Dendritic cell treated with granulocyte-macrophage colony-stimulating factor and Interleukin-4, amounts not matched to agents 40 ng/mL and 50 ng/mL, for 4 days (primary cell): Measurements from ENCODE around the gene SLC19A1.

Experiments used
- H3K27ac Mint-ChIP-seq: one replicate; pipeline ENCODE4 v1.8.0; 2022; ENCODE audit warnings: mild to moderate bottlenecking, mixed read lengths
- H3K27me3 Mint-ChIP-seq: one replicate; pipeline ENCODE4 v1.8.0; 2022; ENCODE audit warnings: mild to moderate bottlenecking, mixed read lengths
- H3K36me3 Mint-ChIP-seq: one replicate; pipeline ENCODE4 v1.8.0; 2022; ENCODE audit warnings: low read depth, mixed read lengths
- H3K4me1 Mint-ChIP-seq: one replicate; pipeline ENCODE4 v1.8.0; 2022; ENCODE audit warnings: low read depth, mixed read lengths
- H3K4me3 Mint-ChIP-seq: one replicate; pipeline ENCODE4 v1.8.0; 2022; ENCODE audit warnings: mild to moderate bottlenecking, moderate library complexity, mixed read lengths
- H3K9me3 Mint-ChIP-seq: one replicate; pipeline ENCODE4 v1.8.0; 2022; ENCODE audit warnings: mixed read lengths
- intact Hi-C: fragments of 100-400 bp; cut with micrococcal nuclease; formaldehyde crosslinking; loops from one replicate; pipeline ENCODE4 v1.15.0; 2022

The SLC19A1 gene

DNA sequence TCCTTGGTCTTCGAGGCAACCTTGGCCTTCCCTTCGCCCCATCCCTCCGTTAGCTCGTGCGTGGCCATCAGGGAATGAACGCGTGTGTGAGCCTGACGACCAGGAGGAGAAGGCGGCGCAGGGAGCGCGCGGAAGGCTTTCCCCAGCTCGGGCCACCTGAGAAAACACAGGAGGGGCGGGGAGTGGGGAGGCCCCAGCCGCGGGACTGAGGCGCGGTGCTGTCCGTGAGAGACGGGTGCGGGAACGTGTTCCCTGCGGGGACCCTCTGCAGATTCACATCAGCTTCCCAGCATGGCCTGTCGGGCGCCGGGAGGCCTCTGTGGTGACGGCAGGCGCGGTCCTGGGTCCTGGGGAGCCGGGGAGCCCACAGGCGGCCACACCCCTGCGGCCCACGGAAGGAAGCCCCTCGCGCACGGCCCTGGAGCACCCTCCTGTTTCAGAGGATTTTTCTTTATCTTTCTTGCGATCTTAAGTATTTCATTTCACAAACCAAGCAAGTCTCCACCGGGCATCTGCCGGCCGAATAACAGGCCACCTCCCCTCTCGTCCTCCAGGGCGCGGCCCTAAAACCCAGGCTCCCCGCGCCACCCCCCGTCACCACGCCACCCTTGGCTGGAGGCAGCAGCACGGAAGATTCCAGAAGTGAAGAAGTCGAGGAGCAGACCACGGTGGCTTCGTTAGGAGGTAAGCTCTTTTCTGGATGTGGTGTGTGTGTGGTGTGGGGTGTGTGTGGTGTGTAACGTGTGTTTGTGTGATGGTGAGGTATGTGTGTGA lies 66.3 kb downstream of the SLC19A1 start:
- Mint-ChIP-seq H3K27ac (peak overlapping the region; percentile 88), H3K36me3 (no peaks in the 10 kb centered on the region), H3K27me3 (peaks cover 5% of the 10 kb centered on the region), H3K9me3 (no peaks in the 10 kb centered on the region), H3K4me3 (no peak overlapping the region), H3K4me1 (peaks cover 45% of the 10 kb centered on the region)
- intact Hi-C loops = loop anchor here (5.0 kb wide), 1 partner anchor 116 kb away; no protein-coding TSS in a partner anchor

DNA sequence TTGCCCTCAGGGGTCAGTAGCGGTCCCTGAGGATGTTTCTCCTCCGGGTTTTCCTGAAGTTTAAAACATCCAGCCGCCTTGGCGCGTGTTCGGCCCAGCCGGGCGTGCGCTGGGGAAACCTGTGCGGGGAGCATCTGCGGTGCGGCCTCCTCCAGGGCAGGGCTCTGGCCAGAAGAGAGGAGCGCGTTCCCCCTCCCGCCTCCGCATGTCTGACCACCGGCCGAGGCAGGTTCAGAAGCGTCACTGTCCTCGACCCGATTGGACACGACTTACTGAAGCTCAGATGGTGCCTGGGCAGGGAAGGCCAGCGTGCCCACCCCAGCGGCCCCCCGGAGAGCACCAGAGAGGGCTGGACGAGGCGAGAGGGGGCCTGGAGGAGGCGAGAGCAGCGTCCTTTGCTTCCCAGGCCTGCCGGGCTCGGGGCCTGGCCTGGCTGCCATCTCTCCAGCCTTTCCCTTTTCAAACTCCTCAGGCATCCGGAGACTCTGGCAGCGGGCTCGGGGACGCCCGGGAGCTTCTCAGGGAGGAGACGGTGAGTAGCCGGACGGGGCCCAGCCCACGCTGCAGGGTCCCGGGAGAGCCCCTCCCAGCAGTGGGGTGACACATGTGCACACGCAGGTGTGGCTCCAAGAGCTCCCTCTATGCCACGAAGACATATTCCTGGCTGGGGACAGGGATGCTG lies 67.1 kb downstream of the SLC19A1 start:
- Mint-ChIP-seq H3K36me3 (no peaks in the 10 kb centered on the region), H3K4me3 (no peak overlapping the region), H3K27me3 (peaks cover 5% of the 10 kb centered on the region), H3K9me3 (no peaks in the 10 kb centered on the region), H3K4me1 (peaks cover 36% of the 10 kb centered on the region), H3K27ac (no peak overlapping the region)
- intact Hi-C loops = loop anchor here (5.0 kb wide), 1 partner anchor 117 kb away; no protein-coding TSS in a partner anchor

DNA sequence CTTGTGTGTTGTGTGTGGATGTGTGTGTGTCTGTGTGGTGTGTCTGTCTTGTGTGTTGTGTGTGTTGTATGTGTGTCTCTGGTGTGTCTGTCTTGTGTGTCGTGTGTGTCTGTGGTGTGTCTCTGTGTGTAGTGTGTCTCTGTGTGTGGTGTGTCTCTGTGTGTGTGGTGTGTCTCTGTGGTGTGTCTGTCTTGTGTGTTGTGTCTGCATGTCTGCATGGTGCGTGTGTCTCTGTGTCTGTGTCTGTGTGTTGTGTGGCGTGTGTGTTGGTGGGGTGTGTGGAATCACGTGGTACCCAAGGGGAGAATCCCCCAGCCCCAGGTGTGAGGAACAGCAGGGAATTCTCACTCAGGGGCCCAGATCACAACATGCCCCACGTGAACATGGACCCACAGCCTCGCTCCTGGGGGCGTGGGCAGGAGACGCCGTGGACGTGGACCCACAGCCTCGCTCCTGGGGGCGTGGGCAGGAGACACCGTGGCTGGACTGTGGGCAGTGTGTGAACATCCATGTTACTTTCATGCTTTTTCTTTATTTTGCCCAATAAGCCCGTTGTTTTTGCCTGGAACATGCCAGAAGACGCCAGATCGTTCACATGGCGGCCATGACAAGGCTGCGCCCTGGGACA lies 67.8 kb downstream of the SLC19A1 start:
- no peaks in the 10 kb centered on the region for H3K9me3 Mint-ChIP-seq
- no peak overlapping the region for H3K4me3 Mint-ChIP-seq
- intact Hi-C loops = no loop called here
- no peaks in the 10 kb centered on the region for H3K36me3 Mint-ChIP-seq
- H3K27me3 Mint-ChIP-seq = peaks cover 5% of the 10 kb centered on the region
- H3K27ac Mint-ChIP-seq = peak overlapping the region; percentile 1
- peaks cover 31% of the 10 kb centered on the region for H3K4me1 Mint-ChIP-seq

DNA sequence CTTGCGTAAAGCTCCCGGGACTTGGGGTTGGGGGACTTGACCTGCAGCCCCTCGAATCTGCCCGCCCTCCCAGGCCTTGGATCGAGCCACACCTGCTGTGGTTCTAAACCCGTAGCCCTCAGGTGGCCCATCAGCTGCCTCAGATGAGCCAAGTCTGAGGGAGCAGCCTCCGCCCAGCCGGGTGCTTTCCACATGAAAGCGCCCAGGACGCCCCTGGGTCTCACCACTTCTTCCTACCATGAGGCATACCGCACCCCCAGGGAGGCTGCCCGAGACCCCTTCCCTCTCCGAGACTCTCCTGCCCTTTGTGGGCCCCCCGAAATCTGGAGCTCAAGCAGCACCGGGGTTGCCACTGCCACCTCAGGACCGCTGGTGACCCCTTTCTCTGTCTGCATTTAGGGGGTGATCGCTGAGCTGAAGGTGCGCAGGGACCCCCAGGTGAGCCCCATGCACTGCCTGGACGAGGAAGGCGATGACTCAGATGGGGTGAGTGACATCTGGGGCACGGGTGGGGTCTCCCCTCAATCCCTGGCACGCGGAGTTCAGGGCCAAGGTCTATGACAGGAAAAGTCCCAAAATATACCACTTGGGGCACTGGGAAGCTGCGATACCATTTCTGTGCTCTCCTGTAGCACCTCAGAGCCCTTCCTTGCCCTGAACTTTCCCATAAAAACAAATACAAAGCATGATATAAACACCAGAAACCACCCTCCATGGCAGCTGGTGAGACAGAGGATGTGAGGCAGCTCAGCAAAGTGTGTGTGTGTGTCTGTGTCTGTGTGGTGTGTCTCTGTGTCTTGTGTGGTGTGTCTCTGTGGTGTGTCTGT lies 68.5 kb downstream of the SLC19A1 start:
- intact Hi-C loops = no loop called here
- Mint-ChIP-seq H3K36me3 (no peaks in the 10 kb centered on the region), H3K9me3 (no peaks in the 10 kb centered on the region), H3K4me1 (peaks cover 24% of the 10 kb centered on the region), H3K27me3 (peaks cover 5% of the 10 kb centered on the region), H3K27ac (peak overlapping the region; percentile 1), H3K4me3 (no peak overlapping the region)

DNA sequence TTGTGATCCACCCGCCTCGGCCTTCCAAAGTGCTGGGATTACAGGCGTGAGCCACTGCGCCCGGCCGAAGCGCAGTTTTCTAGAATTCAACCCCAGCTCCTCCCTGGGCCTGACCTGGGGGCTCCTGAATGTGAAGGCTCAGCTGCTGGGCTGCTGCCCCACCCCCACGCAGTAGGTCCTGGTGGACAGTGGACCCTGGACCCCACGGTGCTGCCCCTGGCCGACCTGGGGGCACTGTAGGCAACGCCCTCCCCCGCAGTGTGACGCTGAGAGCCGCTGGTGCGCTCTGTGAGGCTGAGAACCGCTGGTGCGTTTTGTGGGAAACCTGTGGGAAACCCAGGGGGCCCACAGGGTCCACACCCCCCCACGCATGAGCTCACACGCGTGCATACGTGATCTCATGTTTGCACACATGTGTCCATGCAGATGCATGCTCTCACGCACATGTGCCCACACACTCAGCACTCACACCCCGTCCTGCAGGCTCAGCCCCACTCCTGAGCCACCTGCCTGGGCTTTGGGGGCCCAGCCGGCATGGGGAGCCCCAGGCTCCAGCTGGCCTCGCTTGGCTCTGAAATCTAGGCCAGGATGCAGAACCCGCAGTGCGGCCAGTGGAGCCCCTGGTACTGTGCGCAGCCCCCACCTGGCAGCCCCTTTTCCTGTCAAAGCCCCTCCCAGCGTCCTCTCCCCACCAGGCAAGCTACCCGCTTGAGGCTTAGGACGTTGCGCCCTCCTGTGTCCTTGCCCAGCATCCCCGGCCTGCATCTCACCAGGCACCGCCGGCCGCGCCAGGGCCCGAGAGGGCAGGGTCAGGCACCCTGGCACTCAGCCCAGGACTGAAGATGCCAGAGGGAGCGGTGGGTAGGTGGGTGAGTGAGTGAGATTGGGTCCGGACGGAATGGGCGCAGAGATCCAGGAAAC lies 69.5 kb downstream of the SLC19A1 start:
- Mint-ChIP-seq H3K27me3 (peaks cover 9% of the 10 kb centered on the region), H3K9me3 (no peaks in the 10 kb centered on the region), H3K4me3 (no peak overlapping the region), H3K4me1 (peaks cover 14% of the 10 kb centered on the region), H3K27ac (no peak overlapping the region), H3K36me3 (no peaks in the 10 kb centered on the region)
- intact Hi-C loops = no loop called here

DNA sequence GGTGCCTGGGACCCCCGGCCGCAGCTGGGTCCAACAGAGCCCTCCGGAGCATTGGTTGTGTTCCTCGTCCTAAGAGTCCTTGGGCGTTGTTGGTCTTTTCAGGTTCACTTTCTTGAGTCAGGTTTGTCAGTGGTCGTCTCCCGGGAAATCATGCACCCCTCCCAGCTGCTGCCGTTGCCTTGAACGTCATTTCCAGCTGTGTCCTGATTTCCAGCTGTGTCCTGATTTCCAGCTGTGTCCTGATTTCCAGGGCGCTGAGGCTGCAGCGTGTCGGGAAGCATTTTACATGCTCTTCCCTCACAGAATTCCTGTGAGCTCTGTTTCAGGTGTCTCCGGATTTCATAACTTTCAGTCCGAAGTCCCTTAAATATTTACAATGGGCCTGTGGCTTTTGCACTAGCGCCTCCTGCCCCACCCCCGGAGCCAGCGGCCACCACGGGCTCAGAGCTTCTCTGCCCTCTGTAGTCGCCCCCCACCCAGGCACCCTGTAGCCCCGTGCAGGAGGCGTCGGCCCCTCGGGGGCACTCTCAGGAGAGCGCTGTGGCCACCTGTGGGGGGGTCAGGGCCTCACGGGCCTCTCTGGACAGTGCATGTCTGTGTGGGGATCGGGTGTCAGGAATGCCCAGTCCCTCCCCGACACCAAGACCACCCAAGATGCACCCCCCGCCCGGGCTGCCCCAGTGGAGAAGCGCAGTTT lies 70.6 kb downstream of the SLC19A1 start:
- Mint-ChIP-seq H3K27ac (no peak overlapping the region), H3K9me3 (no peaks in the 10 kb centered on the region), H3K4me1 (peaks cover 6% of the 10 kb centered on the region), H3K36me3 (no peaks in the 10 kb centered on the region), H3K4me3 (no peak overlapping the region), H3K27me3 (peaks cover 13% of the 10 kb centered on the region)
- intact Hi-C loops = no loop called here

DNA sequence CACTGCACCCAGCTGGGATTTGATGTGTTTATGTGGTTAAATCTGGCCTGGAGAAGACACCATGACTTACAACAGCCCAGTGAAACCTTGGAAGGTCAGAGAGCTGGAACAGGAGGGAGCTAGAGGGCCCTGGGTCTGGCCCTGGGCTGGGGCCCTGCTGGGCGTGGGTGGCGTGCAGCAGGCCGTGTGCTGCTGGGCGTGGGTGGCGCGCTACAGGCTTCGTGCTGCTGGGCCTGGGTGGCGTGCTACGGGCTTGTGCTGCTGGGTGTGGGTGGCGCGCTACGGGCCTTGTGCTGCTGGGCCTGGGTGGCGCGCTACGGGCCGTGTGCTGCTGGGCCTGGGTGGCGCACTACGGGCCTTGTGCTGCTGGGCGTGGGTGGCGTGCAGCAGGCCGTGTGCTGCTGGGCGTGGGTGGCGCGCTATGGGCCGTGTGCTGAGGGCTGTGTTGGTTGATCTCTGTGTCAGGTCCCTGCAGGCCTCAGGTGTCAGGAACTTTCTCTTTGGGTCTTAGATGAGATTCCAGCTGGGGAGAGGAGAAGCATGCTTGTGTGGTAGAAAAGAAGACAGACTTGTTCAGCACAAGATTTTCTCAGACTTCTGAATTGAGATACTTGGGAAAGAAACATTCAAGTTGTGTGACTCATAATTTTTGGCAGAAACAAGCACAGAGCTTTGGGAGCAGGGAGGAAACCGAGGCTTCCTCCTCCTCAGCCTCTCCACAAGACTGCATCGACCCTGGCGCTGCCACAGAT lies 71.3 kb downstream of the SLC19A1 start:
- intact Hi-C loops = no loop called here
- H3K9me3 Mint-ChIP-seq = no peaks in the 10 kb centered on the region
- no peaks in the 10 kb centered on the region for H3K4me1 Mint-ChIP-seq
- H3K27me3 Mint-ChIP-seq = peaks cover 13% of the 10 kb centered on the region
- H3K4me3 Mint-ChIP-seq = no peak overlapping the region
- no peak overlapping the region for H3K27ac Mint-ChIP-seq
- no peaks in the 10 kb centered on the region for H3K36me3 Mint-ChIP-seq

DNA sequence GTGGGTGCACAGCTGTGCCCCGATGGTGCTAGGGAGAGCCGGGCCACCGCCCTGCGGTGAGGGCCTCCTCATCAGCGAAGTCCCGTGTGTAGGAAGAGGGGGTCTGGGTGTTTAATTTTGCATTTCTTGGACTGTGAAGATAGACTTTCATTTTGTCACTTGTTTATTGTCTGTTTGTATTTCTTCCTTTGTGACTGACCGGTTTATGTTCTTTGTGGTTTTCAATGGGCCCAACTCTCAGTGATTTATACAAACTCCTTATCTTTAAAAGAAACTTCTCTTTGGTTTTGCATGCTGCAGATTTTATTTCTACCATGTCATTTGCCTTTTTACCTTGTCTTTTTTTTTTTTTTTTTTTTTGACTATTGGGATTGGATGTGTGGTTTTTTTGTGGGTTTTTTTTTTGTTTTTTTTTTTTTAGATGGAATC lies 72.1 kb downstream of the SLC19A1 start:
- Mint-ChIP-seq H3K4me1 (no peaks in the 10 kb centered on the region), H3K9me3 (no peaks in the 10 kb centered on the region), H3K4me3 (no peak overlapping the region), H3K36me3 (no peaks in the 10 kb centered on the region), H3K27me3 (peaks cover 20% of the 10 kb centered on the region), H3K27ac (no peak overlapping the region)
- intact Hi-C loops = no loop called here

DNA sequence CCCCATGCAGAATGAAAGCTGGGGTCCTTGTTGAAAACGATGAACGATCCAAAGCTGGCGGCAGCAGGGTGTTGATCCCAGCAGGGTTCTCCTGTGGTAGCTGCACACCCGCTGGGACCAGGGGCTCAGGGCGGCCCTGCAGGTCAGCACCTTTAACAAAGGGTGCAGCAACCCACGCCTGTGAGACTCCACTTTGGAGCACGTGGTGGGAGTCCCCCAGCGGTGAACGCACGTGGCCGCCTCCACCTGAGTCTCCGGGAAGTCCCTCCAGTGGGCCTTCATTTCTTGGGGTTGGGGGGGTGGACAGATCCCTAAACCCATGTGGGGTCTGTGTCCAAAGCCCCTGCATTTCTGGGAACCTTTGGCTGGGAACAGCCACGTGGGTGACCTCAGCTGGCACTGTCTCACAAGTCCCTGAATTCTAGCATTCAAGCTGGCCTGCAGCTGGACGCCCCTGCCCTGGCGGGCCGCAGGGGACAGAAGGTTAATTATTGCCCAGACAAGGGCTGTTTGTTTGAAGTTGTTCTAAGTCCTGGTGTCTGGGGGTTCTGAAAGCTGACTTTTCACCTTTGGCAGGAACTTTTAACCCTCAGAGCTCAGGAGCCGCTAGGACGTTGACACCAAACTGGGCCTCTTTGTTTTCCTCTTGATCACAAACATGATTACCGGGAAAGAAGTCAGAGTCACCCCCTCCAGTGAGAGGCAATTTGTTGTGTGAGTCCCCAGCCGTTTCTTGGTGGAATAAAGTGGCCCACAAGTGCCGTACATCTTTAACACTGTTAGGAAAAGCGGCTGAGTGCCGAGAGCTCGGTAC lies 72.8 kb downstream of the SLC19A1 start:
- H3K4me1 Mint-ChIP-seq = no peaks in the 10 kb centered on the region
- H3K4me3 Mint-ChIP-seq = no peak overlapping the region
- H3K36me3 Mint-ChIP-seq = no peaks in the 10 kb centered on the region
- peaks cover 26% of the 10 kb centered on the region for H3K27me3 Mint-ChIP-seq
- no peaks in the 10 kb centered on the region for H3K9me3 Mint-ChIP-seq
- intact Hi-C loops = no loop called here
- H3K27ac Mint-ChIP-seq = no peak overlapping the region

DNA sequence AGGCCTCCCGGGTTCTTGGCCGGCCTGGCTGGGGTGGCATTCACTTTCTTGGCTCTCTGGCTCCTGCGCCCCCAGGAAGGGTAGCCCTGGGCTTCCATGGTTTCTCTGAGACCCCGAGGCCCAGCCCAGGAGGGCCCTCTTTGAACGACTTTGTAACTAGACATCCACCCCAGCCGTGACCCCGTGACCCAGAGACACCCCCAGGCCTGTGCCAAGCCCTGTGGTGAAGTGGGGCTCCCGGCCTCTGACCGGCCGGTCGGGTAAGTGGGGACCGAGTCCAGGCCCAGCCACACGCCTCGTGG lies 73.3 kb downstream of the SLC19A1 start:
- Mint-ChIP-seq H3K4me3 (no peak overlapping the region), H3K27me3 (peaks cover 23% of the 10 kb centered on the region), H3K4me1 (no peaks in the 10 kb centered on the region), H3K9me3 (no peaks in the 10 kb centered on the region), H3K36me3 (no peaks in the 10 kb centered on the region), H3K27ac (no peak overlapping the region)
- intact Hi-C loops = no loop called here

DNA sequence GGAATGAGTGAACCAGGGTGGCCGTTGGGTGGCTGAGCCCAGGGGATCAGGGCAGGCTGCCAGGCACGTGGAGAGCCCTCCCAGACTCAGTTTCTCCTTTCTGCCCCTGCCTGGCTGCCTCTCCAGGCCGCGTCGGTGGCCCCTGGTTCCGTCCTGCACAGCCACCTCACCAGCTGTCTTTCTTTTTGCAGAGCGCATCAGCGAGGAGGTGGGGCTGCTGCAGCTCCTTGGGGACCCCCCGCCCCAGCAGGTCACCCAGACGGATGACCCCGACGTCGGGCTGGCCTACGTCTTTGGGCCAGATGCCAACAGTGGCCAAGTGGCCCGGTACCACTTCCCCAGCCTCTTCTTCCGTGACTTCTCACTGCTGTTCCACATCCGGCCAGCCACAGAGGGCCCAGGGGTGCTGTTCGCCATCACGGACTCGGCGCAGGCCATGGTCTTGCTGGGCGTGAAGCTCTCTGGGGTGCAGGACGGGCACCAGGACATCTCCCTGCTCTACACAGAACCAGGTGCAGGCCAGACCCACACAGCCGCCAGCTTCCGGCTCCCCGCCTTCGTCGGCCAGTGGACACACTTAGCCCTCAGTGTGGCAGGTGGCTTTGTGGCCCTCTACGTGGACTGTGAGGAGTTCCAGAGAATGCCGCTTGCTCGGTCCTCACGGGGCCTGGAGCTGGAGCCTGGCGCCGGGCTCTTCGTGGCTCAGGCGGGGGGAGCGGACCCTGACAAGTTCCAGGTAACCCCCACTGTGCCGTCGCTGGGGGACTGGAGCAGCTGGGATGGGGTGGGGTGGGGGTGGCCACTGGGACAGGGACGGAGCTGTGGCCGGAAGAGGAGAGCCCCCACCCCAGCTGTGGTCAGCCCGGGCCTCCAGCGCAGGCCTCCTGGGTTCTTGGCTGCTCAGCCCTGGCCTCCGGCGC lies 73.9 kb downstream of the SLC19A1 start:
- no peaks in the 10 kb centered on the region for H3K36me3 Mint-ChIP-seq
- H3K9me3 Mint-ChIP-seq = no peaks in the 10 kb centered on the region
- intact Hi-C loops = no loop called here
- H3K27ac Mint-ChIP-seq = no peak overlapping the region
- peaks cover 27% of the 10 kb centered on the region for H3K27me3 Mint-ChIP-seq
- H3K4me1 Mint-ChIP-seq = no peaks in the 10 kb centered on the region
- no peak overlapping the region for H3K4me3 Mint-ChIP-seq
